Measurements from ENCODE around the gene RAI1. TPM values are rescaled to one million over a fixed set of nuclear protein-coding genes. Genes with fewer than 3 reads are reported as not detected.

RAI1 gene
- total RNA-seq, 1 donor from 2014 or later, result 9.1 TPM

DNA sequence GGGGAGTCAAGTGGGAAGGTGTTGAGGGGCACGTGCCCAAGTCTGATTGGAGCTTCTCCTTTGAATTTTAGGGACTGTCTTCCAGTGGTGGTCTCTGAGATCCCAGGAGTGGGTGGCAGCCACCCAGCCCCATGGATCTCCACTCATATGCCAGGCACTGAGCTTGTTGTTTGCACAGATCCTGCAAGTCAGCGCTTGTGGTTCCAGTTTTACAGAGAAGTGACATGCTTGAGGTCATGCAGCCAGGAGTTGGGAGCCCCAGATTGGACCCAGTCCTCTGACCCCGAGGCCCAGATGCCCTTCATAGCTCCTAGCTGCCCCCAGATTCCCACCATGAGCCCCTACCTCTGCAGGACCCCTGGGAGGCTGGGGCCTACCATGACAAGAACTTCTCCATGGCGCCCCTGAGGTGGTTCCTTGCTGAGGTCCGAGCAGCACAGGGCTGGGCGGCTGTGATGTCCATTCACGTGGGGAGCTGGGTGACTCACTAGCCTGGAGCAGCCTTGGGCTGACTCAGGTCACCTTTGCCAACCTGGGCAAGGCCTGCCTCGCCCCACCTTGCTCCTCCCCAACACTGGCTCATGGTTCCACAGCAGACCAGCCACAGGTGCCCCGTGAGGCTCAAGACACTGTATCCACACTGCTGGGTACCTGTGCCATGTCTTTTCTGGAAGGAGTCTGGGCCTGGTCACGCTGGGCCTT, 47.4 kb downstream of the RAI1 start:
- DNase-seq (ENCODE audit: low read depth), result no peak

DNA sequence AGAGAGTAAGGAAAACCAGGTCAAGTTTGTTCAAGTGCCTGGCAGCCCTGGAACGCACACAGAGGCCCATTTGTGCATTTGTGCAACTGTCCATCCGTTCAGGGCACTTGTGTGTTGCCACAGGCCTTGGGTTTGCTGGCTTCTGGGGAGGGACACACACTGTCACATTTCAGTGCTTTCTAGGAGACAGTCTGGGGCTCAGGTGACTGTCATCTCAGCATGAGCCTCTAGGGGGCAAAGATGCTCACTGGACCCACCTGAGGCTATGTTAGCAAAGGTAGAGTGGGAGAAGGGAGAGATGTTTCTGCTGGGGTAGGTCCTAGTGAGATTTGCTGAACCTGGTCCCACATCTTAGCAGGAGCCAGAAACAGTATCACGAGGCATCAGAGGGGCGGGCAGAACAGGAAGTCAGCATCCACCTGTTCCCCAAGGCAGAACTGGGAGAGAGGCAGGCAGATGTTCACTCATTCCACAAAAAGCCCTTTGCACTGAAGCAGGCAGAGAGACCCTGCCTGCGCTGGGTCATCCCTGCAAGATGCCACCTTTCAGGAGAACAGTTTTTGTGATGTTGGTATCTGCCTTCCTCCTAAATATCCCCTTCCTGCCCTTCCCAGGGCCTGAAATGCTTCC, 48.5 kb downstream of the RAI1 start:
- DNase-seq (ENCODE audit: low read depth), result no peak

DNA sequence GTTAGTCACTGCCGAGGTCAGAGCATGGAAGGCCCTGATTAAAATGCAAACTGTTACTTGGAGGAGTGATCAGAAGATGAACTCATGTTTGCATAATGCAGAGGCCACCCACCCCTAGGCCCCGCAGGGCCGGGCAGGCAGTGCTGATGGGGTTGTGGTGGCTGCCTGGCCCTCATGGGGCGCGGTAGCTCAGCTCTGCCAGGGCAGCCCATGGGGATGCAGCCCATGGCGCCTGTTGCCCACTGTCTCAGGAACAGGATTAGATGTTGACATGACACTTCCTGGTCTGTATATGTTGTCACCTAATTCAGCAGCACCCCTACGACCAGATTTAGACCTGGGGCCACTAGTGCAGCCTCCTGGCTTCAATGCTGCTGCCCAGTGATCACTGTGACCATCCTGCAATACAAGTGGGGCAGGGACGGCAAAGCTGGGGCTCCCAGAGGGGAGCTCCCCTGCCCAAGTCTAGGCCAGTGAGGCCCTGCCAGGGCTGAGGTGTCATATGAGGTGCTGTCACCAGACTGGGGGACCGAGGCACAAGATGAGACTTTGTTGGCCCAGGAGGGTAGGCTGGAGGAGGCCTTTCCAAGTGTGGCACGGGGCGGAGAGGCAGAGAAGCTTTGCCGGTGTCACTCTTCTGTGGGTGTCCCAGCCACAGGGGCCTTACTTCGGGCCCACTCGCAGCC, 49.1 kb downstream of the RAI1 start:
- no peak for DNase-seq (ENCODE audit: low read depth)

DNA sequence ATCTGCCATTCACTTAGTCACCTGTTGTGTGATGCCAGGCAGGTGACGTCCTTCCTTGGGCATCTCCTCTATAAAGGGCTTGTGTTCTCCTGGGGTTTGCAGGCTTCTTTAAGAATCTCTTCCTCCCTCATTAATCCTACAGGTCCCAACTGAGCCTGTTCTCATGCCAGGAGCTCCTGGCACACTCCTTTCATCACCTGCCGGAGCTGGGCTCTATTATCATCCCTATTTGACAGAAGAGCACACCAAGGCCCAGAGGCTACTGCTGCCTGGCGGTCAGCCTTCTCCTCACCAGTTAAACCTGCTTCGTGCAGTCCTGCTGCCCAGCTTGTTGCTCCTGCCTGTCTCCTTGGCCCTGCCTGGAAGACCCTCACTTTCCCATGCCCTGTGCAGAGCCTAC, 51.2 kb downstream of the RAI1 start:
- no peak for DNase-seq (ENCODE audit: low read depth)

DNA sequence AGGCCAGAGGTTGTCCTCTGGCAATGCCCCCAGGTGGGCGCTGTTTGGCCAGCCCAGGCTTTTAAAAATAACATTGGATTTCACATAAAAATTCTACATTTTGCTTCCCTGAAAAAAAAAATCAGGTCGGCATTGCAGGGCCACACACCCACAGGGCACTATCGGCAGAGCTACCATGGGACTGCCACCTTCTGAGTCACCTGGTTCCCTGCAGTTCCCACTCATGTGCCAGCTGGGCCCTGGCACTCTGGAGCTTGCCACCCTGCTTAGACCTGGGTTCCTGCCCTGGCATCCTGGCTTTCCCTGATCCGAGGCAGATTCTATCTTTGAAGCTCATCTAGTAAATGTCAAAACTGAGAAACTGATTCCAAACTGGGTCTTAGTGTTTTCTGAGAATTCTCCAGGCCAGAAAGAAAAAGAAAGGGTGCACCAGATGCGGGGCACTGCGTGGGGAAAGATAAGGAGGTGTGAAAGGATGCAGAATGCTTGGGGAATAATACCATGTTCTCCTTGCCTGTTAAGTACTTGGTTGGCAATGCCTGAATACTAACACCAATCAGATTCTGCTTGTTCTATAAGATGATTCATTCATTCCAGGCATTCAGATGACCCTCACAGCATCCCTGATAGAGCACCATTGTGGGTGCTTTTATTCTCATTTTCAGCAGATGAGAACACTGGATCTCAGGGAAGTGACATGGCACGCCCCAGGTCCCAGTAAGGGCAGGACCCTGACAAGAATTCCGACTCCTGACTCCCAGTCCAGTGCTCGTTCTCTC, 51.8 kb downstream of the RAI1 start:
- DNase-seq (ENCODE audit: low read depth), result no peak

DNA sequence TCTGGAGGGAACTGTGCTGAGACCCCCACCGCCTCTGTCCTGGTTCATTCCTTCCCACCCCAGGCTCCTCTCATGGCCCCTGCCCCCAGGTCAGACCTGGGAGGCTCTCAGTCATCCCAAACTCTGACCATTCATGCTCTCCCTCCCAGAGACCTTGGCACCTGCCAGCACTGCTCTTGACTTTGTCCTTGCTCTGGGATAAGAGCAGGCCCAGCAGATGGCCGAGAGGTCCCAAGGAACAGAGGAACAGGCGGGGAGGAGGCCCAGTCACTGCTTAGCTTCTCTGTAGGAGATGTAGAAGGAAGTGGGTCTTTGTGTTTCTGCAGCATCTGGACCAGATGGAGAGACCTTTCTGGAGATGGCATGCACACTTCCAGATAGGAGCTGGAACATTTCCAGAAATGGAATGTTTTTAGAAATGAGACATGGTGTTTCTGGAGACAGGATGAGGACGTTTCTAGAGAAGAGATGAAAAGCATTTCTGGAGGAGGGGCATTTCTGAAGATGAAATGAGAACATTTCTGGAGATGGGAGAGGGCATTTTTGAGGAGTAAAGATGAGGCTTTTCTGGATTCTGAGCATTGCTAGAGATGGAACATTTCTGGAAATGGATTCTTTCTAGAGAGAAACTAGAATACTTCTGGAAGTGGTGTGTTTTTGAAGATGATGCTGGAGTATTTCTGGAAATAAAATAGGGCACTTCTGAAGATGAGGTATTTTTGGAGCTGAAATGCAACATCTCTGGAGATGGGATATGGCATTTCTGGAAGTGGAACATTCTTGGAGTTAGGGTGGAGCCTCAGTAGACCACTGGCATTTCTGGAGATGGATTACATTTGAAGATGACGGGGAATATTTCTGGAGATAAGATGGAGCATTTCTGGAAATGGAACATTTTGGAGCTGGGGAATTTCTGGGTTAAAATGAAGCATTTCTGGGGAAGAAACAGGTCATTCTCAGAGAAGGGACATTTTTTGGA, 55.2 kb downstream of the RAI1 start:
- DNase-seq (ENCODE audit: low read depth), result peak; percentile 16

DNA sequence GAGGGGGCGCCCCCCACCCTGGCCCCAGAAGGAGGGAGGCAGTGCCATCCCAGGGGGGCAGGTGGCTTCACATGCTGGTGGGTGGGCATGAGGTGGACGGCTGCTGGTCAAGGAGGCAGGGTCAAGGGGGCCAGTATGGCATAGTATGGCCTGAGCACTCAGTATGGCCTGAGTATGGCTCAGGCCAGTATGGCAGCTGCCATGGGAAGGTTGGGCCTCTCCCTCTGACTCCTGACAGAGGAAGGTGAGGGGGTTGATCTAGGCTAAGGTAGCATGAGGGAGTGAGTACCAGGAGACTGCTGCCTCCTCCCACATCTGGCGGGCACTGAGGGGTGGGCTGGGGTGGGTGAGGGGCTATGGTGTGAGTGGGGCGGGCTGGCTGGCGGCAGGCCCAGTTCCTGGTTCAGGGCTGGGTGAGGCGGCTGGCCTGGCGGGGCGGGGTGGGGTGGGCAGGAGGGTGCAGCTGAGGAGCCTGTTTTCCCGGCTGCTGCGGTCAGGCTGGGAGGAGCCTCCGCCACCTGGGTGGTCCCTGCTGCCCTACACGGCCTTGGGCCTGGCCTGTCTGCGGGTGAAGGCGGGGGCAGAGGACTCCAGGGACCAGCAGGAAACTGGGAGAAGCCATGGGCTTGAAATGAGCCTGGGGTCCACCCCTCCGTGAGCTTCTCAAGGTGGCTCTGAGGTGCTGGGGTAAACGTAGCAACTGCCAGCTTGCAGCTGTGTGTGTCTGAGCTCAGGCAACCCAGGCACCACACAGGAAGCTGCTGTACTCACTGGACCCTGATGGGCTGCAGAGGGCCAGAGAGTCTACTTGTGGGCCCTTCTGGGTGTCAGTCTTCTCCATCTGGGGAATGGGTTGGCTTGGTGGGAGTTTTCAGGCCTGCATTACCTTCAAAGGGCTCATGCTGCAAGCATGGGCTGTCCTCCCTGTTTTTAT, 57.0 kb downstream of the RAI1 start:
- DNase-seq (ENCODE audit: low read depth), result peak; percentile 12

DNA sequence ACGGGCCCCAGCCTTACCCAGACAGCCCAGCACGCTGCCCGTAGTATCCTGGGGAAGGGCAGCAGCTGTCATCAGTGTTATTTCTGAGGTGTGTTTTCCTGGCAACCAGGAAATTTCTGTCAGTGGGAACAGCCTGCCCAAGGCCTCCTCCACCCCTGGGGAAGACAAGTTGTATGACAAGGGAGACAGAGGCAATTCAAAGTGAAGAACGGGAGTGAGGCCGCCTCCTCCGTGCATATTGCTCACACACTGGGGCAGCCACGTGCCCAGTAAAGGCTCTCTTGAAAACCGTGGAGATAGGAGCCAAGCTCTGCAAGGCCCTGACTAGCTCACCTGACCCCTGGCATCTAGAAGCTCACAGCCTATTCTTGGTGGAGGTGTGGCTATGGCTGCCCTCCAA, 57.6 kb downstream of the RAI1 start:
- peak; percentile 58 for DNase-seq (ENCODE audit: low read depth)

DNA sequence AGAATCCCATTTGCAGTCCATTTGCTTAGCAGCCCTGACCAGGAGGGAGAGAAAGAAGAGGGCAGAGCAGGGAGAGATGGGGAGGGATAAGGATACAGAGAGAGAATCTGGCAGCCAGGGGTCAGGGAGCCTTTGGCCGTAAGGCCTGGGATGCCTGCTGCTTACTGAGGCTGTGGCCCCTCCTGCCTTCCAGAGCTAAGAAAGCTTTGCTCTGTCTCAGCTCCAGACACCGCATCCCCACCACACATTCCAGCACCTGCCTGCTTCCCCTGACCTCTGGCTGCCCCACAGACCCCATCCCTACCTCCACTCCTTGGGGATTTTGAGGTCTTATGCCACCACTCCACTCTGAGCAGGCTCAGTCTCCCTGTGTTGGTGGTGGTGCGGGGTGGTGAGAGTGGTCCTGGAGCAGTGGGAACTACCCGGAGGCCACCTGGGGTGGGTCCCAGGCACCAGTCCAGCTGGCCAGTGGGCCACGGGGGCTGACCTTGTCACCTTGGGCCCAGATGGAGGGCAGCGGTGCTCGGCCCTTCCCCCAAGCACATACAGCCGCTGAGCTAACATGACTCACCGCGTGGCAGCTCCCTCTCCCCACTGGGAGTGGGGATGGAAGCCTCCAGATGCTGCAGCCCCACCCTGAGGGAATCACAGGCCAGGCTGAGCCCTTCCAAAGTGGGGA, 58.3 kb downstream of the RAI1 start:
- DNase-seq (ENCODE audit: low read depth), result peak; percentile 77

DNA sequence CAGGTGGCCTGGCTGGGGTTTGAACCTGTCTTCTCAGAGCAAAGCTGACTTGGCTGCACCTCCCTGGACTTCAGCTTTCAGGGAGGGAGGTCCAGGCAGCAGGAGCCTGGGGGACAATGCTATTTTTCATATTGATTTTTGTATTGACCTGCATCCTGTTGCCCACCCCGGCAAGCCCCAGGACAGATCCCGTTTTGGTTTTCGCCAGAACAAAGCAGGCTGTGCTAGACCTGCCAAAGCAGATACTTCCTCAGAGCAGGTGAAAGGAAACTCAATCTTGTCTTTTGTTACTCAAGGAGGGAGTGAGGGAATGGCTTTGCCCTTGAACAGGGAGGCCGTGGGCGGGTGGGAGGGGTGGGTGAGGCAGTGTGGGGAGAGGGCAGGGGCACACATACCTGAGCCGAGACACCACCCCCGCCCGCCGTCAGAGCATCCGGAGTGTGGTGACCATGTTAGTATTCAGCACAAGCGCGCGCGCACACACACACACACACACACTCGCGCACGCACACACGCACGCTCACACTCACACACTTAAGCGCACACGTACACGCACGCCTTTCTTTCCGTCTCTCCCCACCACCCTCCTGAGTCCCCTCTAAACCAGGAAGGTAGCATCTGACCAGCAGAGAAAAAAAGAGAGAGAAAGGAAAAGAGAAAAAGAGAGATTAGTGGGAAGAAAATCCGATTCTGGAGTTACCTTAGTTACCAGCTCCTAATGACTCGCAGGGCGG, 59.5 kb downstream of the RAI1 start:
- DNase-seq (ENCODE audit: low read depth), result no peak

DNA sequence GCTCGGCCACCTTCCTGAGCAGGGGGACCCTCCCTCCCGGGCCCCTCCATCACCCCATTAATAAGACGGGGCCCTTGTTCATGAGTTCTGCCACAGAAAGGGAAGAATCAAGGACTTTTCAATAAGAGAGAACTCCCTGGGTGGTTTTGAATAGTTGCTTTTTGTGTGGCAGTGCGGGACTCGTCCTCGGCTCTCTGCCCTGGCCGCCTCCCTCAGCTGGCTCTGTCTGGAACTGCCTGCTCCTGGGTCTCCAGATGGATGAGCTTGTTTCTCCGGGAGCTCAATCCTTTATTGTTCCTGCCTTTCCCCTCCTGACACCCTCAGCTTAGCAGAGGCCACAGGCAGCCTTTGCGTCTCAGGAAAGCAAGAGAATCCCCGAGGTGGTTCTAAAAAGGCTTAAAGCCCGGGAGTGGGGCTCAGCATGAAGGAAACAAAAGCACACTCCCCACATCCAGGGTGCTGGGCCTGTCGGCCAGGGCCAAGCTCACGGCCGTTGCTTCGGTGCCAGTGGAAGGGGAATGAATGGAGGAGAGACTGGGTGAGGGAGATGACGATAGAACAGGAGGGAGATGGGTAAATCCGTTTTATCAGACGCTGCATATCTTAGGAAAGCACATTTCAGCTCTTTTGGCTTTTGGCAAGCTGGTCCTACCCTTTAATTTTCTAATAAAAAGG, 60.2 kb downstream of the RAI1 start:
- no peak for DNase-seq (ENCODE audit: low read depth)

DNA sequence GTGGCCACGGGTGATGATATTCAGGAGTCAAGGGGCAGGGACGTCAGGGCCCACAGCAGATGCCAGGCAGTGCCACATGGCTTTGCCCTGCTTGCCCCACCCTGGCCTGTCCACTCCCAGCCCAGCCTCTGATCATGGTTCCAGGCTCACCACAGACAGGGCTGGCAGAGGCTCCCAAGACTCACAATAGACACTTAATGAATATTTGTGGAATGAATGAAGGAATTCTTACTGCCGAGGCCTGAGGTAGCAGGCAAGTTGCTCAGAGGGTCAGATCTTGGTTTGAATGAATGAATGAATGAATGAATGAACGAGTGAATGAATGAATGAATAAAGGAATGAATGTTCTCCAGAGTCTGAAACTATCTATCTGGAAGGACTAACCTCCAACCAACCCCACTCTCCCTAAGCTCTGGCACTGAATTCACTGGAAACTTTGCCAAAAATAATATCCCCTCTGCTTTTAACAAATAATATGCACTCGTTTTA, 60.9 kb downstream of the RAI1 start:
- DNase-seq (ENCODE audit: low read depth), result peak; percentile 81

DNA sequence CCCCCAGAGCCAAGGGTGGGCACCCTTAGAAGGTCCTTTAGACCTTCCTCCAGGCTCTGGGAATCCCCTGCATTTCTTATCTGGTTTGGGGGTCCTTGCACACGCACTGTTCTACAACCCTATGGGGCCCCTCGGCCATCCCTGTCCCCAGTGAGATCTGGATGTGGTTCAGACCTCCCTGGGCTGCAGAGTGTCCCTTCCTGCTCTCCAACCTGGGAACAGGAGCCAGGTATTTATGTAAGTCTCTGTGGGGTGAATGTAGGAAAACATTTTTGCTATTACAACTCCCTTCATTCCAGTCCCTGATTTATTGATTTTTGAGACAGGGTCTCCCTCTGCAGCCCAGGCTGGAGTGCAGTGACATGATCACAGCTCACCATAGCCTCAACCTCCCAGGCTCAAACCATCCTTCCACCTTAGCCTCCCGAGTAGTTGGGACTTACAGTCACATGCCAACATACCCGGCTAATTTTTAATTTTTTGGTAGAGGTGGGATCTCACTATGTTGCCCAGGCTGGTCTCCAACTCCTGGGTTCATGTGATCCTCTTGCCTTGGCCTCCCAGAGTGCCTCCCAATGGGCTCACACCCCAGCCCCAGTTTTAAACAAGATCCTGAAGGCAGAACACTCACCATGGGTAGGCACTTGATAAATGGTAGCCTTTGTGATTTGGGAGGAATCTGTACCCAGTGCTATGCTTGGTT, 61.6 kb downstream of the RAI1 start:
- no peak for DNase-seq (ENCODE audit: low read depth)

DNA sequence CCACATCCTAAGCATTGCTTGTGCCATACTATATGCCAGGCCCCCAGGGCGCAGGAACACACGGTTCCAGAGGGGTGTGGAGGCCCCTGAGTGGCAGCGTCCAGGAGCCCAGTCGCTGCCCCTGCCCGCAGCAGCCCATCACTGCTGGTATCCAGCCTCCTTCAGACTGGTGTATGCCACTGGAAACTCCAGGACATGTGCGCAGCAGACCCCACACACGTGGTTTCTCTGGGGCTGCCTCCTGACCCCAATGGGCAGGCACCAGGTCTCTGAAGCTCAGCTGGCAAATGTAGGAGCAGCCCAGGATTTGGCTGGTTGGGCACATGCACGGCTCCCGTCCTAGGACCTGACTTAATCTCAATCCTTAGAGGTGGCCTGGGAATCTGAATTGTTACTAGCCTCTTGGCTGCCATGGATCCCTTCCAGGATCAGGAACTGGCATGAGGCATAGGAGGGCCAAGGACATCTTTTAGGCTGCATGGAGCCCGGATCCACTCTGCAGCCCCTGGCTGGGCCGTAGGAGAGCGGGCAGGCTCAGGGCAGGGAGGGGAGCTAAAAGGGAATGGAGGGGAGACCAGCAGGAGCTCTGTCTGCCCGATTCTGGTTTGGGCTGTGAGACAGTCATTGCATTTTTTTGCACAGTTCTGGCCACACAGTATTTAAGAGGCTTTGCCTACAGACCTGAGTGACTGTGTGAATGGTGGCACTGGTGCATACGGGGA, 62.3 kb downstream of the RAI1 start:
- DNase-seq (ENCODE audit: low read depth), result no peak

DNA sequence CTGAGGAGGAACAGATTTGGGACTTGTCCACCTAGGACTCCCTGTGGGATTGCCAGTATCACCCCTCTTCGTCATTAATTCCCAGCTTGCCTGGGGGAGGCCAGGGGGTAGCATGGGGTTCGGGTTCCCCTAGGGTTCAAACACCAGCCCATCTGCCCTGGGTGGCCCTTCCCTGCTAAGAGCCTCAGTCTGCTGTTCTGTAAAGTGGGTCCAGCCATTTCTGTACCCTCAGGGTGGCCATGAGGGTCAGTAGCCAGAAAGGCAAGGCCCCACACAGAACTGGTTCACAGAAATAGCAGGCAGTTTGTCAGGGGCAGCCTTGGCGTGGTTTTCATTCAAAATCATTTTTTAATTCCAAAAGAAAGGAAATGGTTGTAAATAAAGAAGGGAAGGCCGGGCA, 62.9 kb downstream of the RAI1 start:
- no peak for DNase-seq (ENCODE audit: low read depth)
